B cell (primary cell): Measurements from ENCODE around the gene ZBTB12. TPM values are rescaled to one million over a fixed set of nuclear protein-coding genes. Genes with fewer than 3 reads are reported as not detected.

ENCODE experiments used
- ATAC-seq: fragments of 200-7000 bp; cut with Tn5 transposase; one replicate; pipeline ENCODE4 v1.10.0; 2021; ENCODE audit warnings: low read depth, mild to moderate bottlenecking, moderate number of reproducible peaks, moderate library complexity
- CTCF ChIA-PET: fragments of 350-600 bp; sonication (Branson Sonifier 250); formaldehyde crosslinking; loops from one replicate; lab custom pipeline; 2021; ENCODE audit warnings: antibody characterized with exemption, inconsistent platforms; lab: Charles Lee
- POLR2A ChIA-PET: fragments of 350-600 bp; sonication (Branson Sonifier 250); formaldehyde crosslinking; loops from one replicate; lab custom pipeline; 2021; ENCODE audit warnings: antibody characterized with exemption; lab: Charles Lee
- DNase-seq: peaks from one replicate; pipeline ENCODE4 v3.0.0; 2013
- H2AFZ ChIP-seq: 2 replicates; pipeline ENCODE4 v1.6.1; 2012; ENCODE audit warnings: mild to moderate bottlenecking, low read depth, low read length; ENCODE audit not compliant: insufficient read depth, poor library complexity, severe bottlenecking
- H3K27ac ChIP-seq, 2 donors: 1 replicate in 1 of 2; 2 replicates in 1 of 2; pipeline ENCODE4 v1.5.1; 2012 to 2013; ENCODE audit warnings: low read length in 2 of 2, mild to moderate bottlenecking in 2 of 2, moderate library complexity in 1 of 2
- H3K27me3 ChIP-seq, 4 experiments: fragments of 200-600 bp in 1 of 4; sonication (generic) in 1 of 4; replicated peaks in 1 of 4; 1 replicate in 2 of 4; 2 replicates in 2 of 4; pipeline versions ENCODE4 v1.6.1 to v1.7.0; 2013 to 2016; ENCODE audit warnings: low read length in 3 of 4, mild to moderate bottlenecking in 2 of 4, mixed read lengths in 1 of 4, moderate library complexity in 1 of 4; ENCODE audit not compliant: insufficient read depth in 4 of 4, control insufficient read depth in 3 of 4; ENCODE audit errors: control extremely low read depth in 1 of 4
- H3K36me3 ChIP-seq, 2 experiments: replicated peaks in 1 of 2; 1 replicate in 1 of 2; 2 replicates in 1 of 2; pipeline versions ENCODE4 v1.6.1 to v1.7.1; 2013; ENCODE audit warnings: low read length in 1 of 2; ENCODE audit not compliant: insufficient read depth in 2 of 2, control insufficient read depth in 1 of 2; ENCODE audit errors: control extremely low read depth in 1 of 2, extremely low read depth in 1 of 2
- H3K4me1 ChIP-seq, 2 donors: fragments of 200-600 bp in 1 of 2; sonication (generic) in 1 of 2; 1 replicate in 1 of 2; 2 replicates in 1 of 2; pipeline versions ENCODE4 v1.5.1 to v1.6.1; 2013 to 2017; ENCODE audit warnings: low read length in 2 of 2; ENCODE audit not compliant: control insufficient read depth in 2 of 2, insufficient read depth in 2 of 2
- H3K4me2 ChIP-seq: replicated peaks from 2 replicates; pipeline ENCODE3; 2012; ENCODE audit warnings: mild to moderate bottlenecking, low read depth, low read length; ENCODE audit not compliant: poor library complexity, severe bottlenecking
- H3K4me3 ChIP-seq, 5 experiments: fragments of 200-600 bp in 1 of 5; sonication (generic) in 1 of 5; 1 replicate in 3 of 5; 2 replicates in 2 of 5; pipeline versions ENCODE4 v1.5.1 to v1.7.0; 2011 to 2016; ENCODE audit warnings: low read length in 4 of 5, mild to moderate bottlenecking in 4 of 5, low read depth in 2 of 5, control low read depth in 1 of 5, moderate library complexity in 1 of 5; ENCODE audit not compliant: insufficient read depth in 1 of 5; ENCODE audit errors: control extremely low read depth in 1 of 5, extremely low read depth in 1 of 5
- H3K79me2 ChIP-seq: fragments of 200-600 bp; sonication (generic); one replicate; pipeline ENCODE4 v1.6.0; 2016; ENCODE audit warnings: low read length; ENCODE audit not compliant: control insufficient read depth, insufficient read depth
- H3K9ac ChIP-seq: fragments of 200-600 bp; sonication (generic); 2 replicates; pipeline ENCODE4 v1.6.1; 2017; ENCODE audit warnings: mild to moderate bottlenecking, low read length, moderate library complexity
- H3K9me3 ChIP-seq, 3 donors: one replicate each; pipeline versions ENCODE4 v1.6.1 to v1.7.1; 2013; ENCODE audit warnings: low read length in 2 of 3; ENCODE audit not compliant: control insufficient read depth in 2 of 3, insufficient read depth in 1 of 3; ENCODE audit errors: control extremely low read depth in 1 of 3
- H4K20me1 ChIP-seq: 2 replicates; pipeline ENCODE4 v1.6.0; 2012; ENCODE audit warnings: mild to moderate bottlenecking, low read length; ENCODE audit not compliant: insufficient read depth, control insufficient read depth, poor library complexity, severe bottlenecking
- H3K27ac Mint-ChIP-seq: one replicate; pipeline ENCODE4 v1.8.0; 2021; ENCODE audit warnings: mixed read lengths
- H3K27me3 Mint-ChIP-seq: one replicate; pipeline ENCODE4 v1.8.0; 2021; ENCODE audit warnings: mixed read lengths
- H3K4me1 Mint-ChIP-seq: one replicate; pipeline ENCODE4 v1.8.0; 2021; ENCODE audit warnings: mixed read lengths
- H3K4me3 Mint-ChIP-seq: one replicate; pipeline ENCODE4 v1.8.0; 2021; ENCODE audit warnings: mixed read lengths
- H3K9me3 Mint-ChIP-seq: one replicate; pipeline ENCODE4 v1.8.0; 2022; ENCODE audit warnings: mixed read lengths; ENCODE audit not compliant: insufficient read depth
- EZH2 ChIP-seq: IDR thresholded peaks from 2 replicates; pipeline ENCODE4 v1.6.1; 2012; ENCODE audit warnings: borderline replicate concordance, low read depth, mild to moderate bottlenecking, moderate library complexity, low read length; ENCODE audit not compliant: insufficient read depth, poor library complexity, severe bottlenecking
- WGBS: methylation state at CpG from one replicate; pipeline ENCODE4 v1.1.5; 2013; ENCODE audit warnings: missing lambda C conversion rate; ENCODE audit not compliant: insufficient coverage; 5-methylcytosine and 5-hydroxymethylcytosine counted together
- intact Hi-C: fragments of 100-400 bp; cut with micrococcal nuclease; formaldehyde crosslinking; loops from one replicate; pipeline ENCODE4 v1.10.0; 2022
- polyA plus RNA-seq: library from polyadenylated mRNA; depleted of rRNA; stranded (reverse); fragments of >200 nt; gene quantifications from 2 replicates; pipeline ENCODE4 v1.2.3, GENCODE V29; 2012
- total RNA-seq, 2 donors: library from RNA; stranded (reverse); fragments of 120-200 nt in 1 of 2; gene quantifications; 1 replicate in 1 of 2; 2 replicates in 1 of 2; pipeline versions ENCODE4 v1.2.3 to v1.2.4, GENCODE V29; 2013 to 2022
- TF ChIP-seq, protein P1 (sequence below): fragments of 200-600 bp; IDR thresholded peaks from one replicate; pipeline ENCODE4 v1.8.0; 2022; ENCODE audit warnings: antibody characterized with exemption, mild to moderate bottlenecking

Gene ZBTB12
- total and polyA plus RNA-seq, 2 donors (not counting 1 experiment from before 2014, with no cell fraction given): 1.4 to 8.9 TPM

DNA sequence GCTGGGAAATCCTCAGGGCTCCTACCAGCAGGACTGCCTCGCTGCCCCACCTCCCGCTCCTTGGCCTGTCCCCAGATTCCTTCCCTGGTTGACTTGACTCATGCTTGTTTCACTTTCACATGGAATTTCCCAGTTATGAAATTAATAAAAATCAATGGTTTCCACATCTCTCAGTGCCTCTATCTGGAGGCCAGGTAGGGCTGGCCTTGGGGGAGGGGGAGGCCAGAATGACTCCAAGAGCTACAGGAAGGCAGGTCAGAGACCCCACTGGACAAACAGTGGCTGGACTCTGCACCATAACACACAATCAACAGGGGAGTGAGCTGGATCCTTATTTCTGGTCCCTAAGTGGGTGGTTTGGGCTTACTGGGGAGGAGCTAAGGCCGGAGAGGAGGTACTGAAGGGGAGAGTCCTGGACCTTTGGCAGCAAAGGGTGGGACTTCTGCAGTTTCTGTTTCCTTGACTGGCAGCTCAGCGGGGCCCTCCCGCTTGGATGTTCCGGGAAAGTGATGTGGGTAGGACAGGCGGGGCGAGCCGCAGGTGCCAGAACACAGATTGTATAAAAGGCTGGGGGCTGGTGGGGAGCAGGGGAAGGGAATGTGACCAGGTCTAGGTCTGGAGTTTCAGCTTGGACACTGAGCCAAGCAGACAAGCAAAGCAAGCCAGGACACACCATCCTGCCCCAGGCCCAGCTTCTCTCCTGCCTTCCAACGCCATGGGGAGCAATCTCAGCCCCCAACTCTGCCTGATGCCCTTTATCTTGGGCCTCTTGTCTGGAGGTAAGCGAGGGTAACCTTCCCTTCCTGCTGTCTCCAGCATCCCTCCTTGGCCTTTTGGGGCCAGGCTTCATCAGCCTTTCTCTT, 43.9 kb upstream of the ZBTB12 start, which contains the start of gene CFB:
Gene CFB, plus strand, starts transcription at position 589 of the 863 bp plus-strand sequence. Its CDS starts 127 bp downstream, at position 716.
- Histone ChIP-seq H3K79me2 (no peaks in the 10 kb centered on the region), H2AFZ (no peak within 1 kb of the TSS), H3K4me2 (no peak within 1 kb of the TSS), H3K9ac (no peak within 1 kb of the TSS), H3K27me3 (peaks cover 0 to 26% (median 5%) of the 10 kb centered on the region in 4 experiments), H3K4me3 (no peak within 1 kb of the TSS), H3K9me3 (no peaks in the 10 kb centered on the region), H4K20me1 (no peaks in the 10 kb centered on the region), H3K27ac (no peak within 1 kb of the TSS), H3K4me1 (no peaks in the 10 kb centered on the region), H3K36me3 (no peaks in the 10 kb centered on the region)
- H3K4me3 Mint-ChIP-seq: no peak within 1 kb of the TSS
- ChIA-PET CTCF (no interaction called here), POLR2A (no interaction called here)
- DNase-seq (no peak), ATAC-seq (no peak)
- WGBS: 60% methylated on average over 8 of the region's 11 CpGs
- H3K9me3 Mint-ChIP-seq: no peaks in the 10 kb centered on the region
- H3K4me1 Mint-ChIP-seq: no peaks in the 10 kb centered on the region
- peaks cover 18% of the 10 kb centered on the region for H3K27me3 Mint-ChIP-seq
- intact Hi-C loops: no loop called here
- H3K27ac Mint-ChIP-seq: no peak within 1 kb of the TSS
- TF ChIP-seq, protein P1, sequence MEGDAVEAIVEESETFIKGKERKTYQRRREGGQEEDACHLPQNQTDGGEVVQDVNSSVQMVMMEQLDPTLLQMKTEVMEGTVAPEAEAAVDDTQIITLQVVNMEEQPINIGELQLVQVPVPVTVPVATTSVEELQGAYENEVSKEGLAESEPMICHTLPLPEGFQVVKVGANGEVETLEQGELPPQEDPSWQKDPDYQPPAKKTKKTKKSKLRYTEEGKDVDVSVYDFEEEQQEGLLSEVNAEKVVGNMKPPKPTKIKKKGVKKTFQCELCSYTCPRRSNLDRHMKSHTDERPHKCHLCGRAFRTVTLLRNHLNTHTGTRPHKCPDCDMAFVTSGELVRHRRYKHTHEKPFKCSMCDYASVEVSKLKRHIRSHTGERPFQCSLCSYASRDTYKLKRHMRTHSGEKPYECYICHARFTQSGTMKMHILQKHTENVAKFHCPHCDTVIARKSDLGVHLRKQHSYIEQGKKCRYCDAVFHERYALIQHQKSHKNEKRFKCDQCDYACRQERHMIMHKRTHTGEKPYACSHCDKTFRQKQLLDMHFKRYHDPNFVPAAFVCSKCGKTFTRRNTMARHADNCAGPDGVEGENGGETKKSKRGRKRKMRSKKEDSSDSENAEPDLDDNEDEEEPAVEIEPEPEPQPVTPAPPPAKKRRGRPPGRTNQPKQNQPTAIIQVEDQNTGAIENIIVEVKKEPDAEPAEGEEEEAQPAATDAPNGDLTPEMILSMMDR: no peak
- no peak for TF ChIP-seq EZH2

DNA sequence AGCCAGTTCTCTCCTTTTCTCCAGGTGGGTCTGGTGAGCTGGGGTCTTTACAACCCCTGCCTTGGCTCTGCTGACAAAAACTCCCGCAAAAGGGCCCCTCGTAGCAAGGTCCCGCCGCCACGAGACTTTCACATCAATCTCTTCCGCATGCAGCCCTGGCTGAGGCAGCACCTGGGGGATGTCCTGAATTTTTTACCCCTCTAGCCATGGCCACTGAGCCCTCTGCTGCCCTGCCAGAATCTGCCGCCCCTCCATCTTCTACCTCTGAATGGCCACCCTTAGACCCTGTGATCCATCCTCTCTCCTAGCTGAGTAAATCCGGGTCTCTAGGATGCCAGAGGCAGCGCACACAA, 43.2 kb upstream of the ZBTB12 start:
- Histone ChIP-seq H3K27me3 (peaks cover 0 to 26% (median 5%) of the 10 kb centered on the region in 4 experiments), H3K4me3 (no peak overlapping the region), H2AFZ (no peak overlapping the region), H3K9me3 (no peaks in the 10 kb centered on the region), H3K79me2 (no peaks in the 10 kb centered on the region), H3K9ac (no peak overlapping the region), H4K20me1 (no peaks in the 10 kb centered on the region), H3K4me1 (no peaks in the 10 kb centered on the region), H3K27ac (no peak overlapping the region), H3K4me2 (no peak overlapping the region), H3K36me3 (no peaks in the 10 kb centered on the region)
- no peak overlapping the region for H3K27ac Mint-ChIP-seq
- POLR2A ChIA-PET: no interaction called here
- CTCF ChIA-PET: no interaction called here
- ATAC-seq (no peak), DNase-seq (no peak)
- H3K9me3 Mint-ChIP-seq: no peaks in the 10 kb centered on the region
- H3K4me3 Mint-ChIP-seq: no peak overlapping the region
- TF ChIP-seq, protein P1: no peak
- TF ChIP-seq EZH2: no peak
- H3K4me1 Mint-ChIP-seq: no peaks in the 10 kb centered on the region
- 91% methylated on average over 9 of the region's 9 CpGs for WGBS
- intact Hi-C loops: no loop called here
- H3K27me3 Mint-ChIP-seq: peaks cover 18% of the 10 kb centered on the region
